IPS DF 6.9 (cell line): ENCODE measurements around the gene AGXT2.
A peak's percentile ranks its signal among the peaks of the same experiment; 100 is the strongest.

Experiments used
- DNase-seq: peaks from one replicate; pipeline ENCODE4 v3.0.0-alpha.2; 2013; ENCODE audit warnings: low read depth, low spot score
- H3K27ac ChIP-seq: one replicate; pipeline ENCODE4 v1.5.1; 2013; ENCODE audit warnings: low read length, control low read depth
- H3K27me3 ChIP-seq: 2 replicates; pipeline ENCODE4 v1.6.1; 2013; ENCODE audit warnings: mild to moderate bottlenecking, low read length; ENCODE audit not compliant: control insufficient read depth, insufficient read depth
- H3K36me3 ChIP-seq: 2 replicates; pipeline ENCODE4 v1.6.1; 2013; ENCODE audit warnings: low read length; ENCODE audit not compliant: control insufficient read depth, insufficient read depth
- H3K4me1 ChIP-seq: 2 replicates; pipeline ENCODE4 v1.6.1; 2013; ENCODE audit warnings: low read length; ENCODE audit not compliant: control insufficient read depth, insufficient read depth
- H3K4me3 ChIP-seq: 2 replicates; pipeline ENCODE4 v1.5.1; 2013; ENCODE audit warnings: mild to moderate bottlenecking, low read length
- H3K9me3 ChIP-seq: 2 replicates; pipeline ENCODE4 v1.6.1; 2013; ENCODE audit warnings: low read length, inconsistent platforms; ENCODE audit not compliant: control insufficient read depth, insufficient read depth
- WGBS: extraction: QIAGEN DNeasy Blood & Tissue Kit; methylation state at CpG from one replicate; pipeline ENCODE4 v1.1.7; 2013; ENCODE audit warnings: mixed read lengths, missing lambda C conversion rate; ENCODE audit not compliant: insufficient read length, insufficient coverage; 5-methylcytosine and 5-hydroxymethylcytosine counted together

AGXT2 gene

GRCh38 chr5:35016174-35017051 is 31.3 kb downstream of the AGXT2 start:
- H3K27ac ChIP-seq = no peak overlapping the region
- no peak overlapping the region for H3K4me3 ChIP-seq
- no peaks in the 10 kb centered on the region for H3K9me3 ChIP-seq
- H3K4me1 ChIP-seq = no peaks in the 10 kb centered on the region
- no peak for DNase-seq
- no peaks in the 10 kb centered on the region for H3K36me3 ChIP-seq
- no peaks in the 10 kb centered on the region for H3K27me3 ChIP-seq
- WGBS = no CpG with 5 or more reads among the region's 4 CpGs

GRCh38 chr5:35015063-35015462 is 32.7 kb downstream of the AGXT2 start:
- no peaks in the 10 kb centered on the region for H3K27me3 ChIP-seq
- DNase-seq = no peak
- no CpG with 5 or more reads among the region's 4 CpGs for WGBS
- H3K27ac ChIP-seq = no peak overlapping the region
- H3K4me1 ChIP-seq = no peaks in the 10 kb centered on the region
- no peaks in the 10 kb centered on the region for H3K9me3 ChIP-seq
- no peaks in the 10 kb centered on the region for H3K36me3 ChIP-seq
- no peak overlapping the region for H3K4me3 ChIP-seq

- Histone ChIP-seq H3K9me3 (no peaks in the 10 kb centered on the region), H3K36me3 (no peaks in the 10 kb centered on the region), H3K27ac (no peak overlapping the region), H3K27me3 (no peaks in the 10 kb centered on the region), H3K4me1 (no peaks in the 10 kb centered on the region), H3K4me3 (no peak overlapping the region)
- DNase-seq = no peak
- WGBS = no CpG with 5 or more reads among the region's 5 CpGs
Observed at GRCh38 chr5:35012796-35013195, 35.0 kb downstream of the AGXT2 start.

- no peaks in the 10 kb centered on the region for H3K36me3 ChIP-seq
- no peak overlapping the region for H3K4me3 ChIP-seq
- no CpG with 5 or more reads among the region's 3 CpGs for WGBS
- no peaks in the 10 kb centered on the region for H3K4me1 ChIP-seq
- H3K27me3 ChIP-seq = no peaks in the 10 kb centered on the region
- H3K9me3 ChIP-seq = no peaks in the 10 kb centered on the region
- no peak for DNase-seq
- no peak overlapping the region for H3K27ac ChIP-seq
Observed at GRCh38 chr5:35012365-35012764, 35.4 kb downstream of the AGXT2 start.

GRCh38 chr5:35010676-35011075 is 37.1 kb downstream of the AGXT2 start:
- no peaks in the 10 kb centered on the region for H3K4me1 ChIP-seq
- H3K27ac ChIP-seq = no peak overlapping the region
- H3K4me3 ChIP-seq = no peak overlapping the region
- H3K9me3 ChIP-seq = no peaks in the 10 kb centered on the region
- H3K27me3 ChIP-seq = no peaks in the 10 kb centered on the region
- DNase-seq = no peak
- H3K36me3 ChIP-seq = no peaks in the 10 kb centered on the region

GRCh38 chr5:35009657-35010056 is 38.1 kb downstream of the AGXT2 start:
- WGBS = no CpG with 5 or more reads among the region's 3 CpGs
- DNase-seq = no peak
- Histone ChIP-seq H3K27me3 (no peaks in the 10 kb centered on the region), H3K4me1 (no peaks in the 10 kb centered on the region), H3K4me3 (no peak overlapping the region), H3K36me3 (no peaks in the 10 kb centered on the region), H3K27ac (no peak overlapping the region), H3K9me3 (no peaks in the 10 kb centered on the region)

- Histone ChIP-seq H3K4me1 (no peaks in the 10 kb centered on the region), H3K27ac (no peak overlapping the region)
- WGBS = no CpG with 5 or more reads among the region's 2 CpGs
Observed at GRCh38 chr5:35009019-35009418, 38.7 kb downstream of the AGXT2 start.

GRCh38 chr5:35004771-35005170 is 43.0 kb downstream of the AGXT2 start:
- Histone ChIP-seq H3K27ac (no peak overlapping the region), H3K4me3 (no peak overlapping the region), H3K36me3 (no peaks in the 10 kb centered on the region), H3K27me3 (no peaks in the 10 kb centered on the region), H3K4me1 (no peaks in the 10 kb centered on the region), H3K9me3 (no peaks in the 10 kb centered on the region)
- no CpG with 5 or more reads among the region's 1 CpG for WGBS
- DNase-seq = no peak

More at GRCh38 chr5:35009019-35009418, 38.7 kb downstream of the AGXT2 start:
- Histone ChIP-seq H3K27me3 (no peaks in the 10 kb centered on the region), H3K36me3 (no peaks in the 10 kb centered on the region), H3K9me3 (no peaks in the 10 kb centered on the region), H3K4me3 (no peak overlapping the region)
- no peak for DNase-seq

- H3K27me3 ChIP-seq = no peaks in the 10 kb centered on the region
- H3K4me3 ChIP-seq = no peak overlapping the region
- no peaks in the 10 kb centered on the region for H3K36me3 ChIP-seq
- no peaks in the 10 kb centered on the region for H3K9me3 ChIP-seq
- no peaks in the 10 kb centered on the region for H3K4me1 ChIP-seq
- DNase-seq = no peak
- no CpG with 5 or more reads among the region's 5 CpGs for WGBS
- no peak overlapping the region for H3K27ac ChIP-seq
Observed at GRCh38 chr5:35004200-35004599, 43.5 kb downstream of the AGXT2 start.

GRCh38 chr5:35003018-35003957 is 44.5 kb downstream of the AGXT2 start:
- Histone ChIP-seq H3K4me3 (no peak overlapping the region), H3K4me1 (no peaks in the 10 kb centered on the region), H3K27me3 (no peaks in the 10 kb centered on the region), H3K9me3 (no peaks in the 10 kb centered on the region), H3K27ac (no peak overlapping the region), H3K36me3 (no peaks in the 10 kb centered on the region)
- DNase-seq = peak; percentile 45
- no CpG with 5 or more reads among the region's 18 CpGs for WGBS
